Adipocyte (in vitro differentiated cells): ENCODE results near the gene LINC00632.

Experiments used
- DNase-seq: peaks from one replicate; pipeline ENCODE4 v3.0.0-alpha.2; 2015; ENCODE audit warnings: low read depth
- H3K27me3 ChIP-seq: replicated peaks from 2 replicates; pipeline ENCODE4 v1.7.0; 2013; ENCODE audit warnings: mild to moderate bottlenecking, low read length, moderate library complexity; ENCODE audit not compliant: control insufficient read depth, insufficient read depth
- H3K36me3 ChIP-seq: 2 replicates; pipeline ENCODE4 v1.7.0; 2013; ENCODE audit warnings: low read length, mild to moderate bottlenecking, moderate library complexity; ENCODE audit not compliant: control insufficient read depth, insufficient read depth, severe bottlenecking
- H3K4me1 ChIP-seq: 2 replicates; pipeline ENCODE4 v1.7.0; 2013; ENCODE audit warnings: mild to moderate bottlenecking, low read length, moderate library complexity; ENCODE audit not compliant: control insufficient read depth, insufficient read depth
- H3K4me3 ChIP-seq: 2 replicates; pipeline ENCODE4 v1.7.0; 2013; ENCODE audit warnings: mild to moderate bottlenecking, low read length, moderate library complexity
- H3K9ac ChIP-seq: 2 replicates; pipeline ENCODE4 v1.7.0; 2013; ENCODE audit warnings: mild to moderate bottlenecking, low read length, moderate library complexity
- H3K9me3 ChIP-seq: 2 replicates; pipeline ENCODE4 v1.7.0; 2013; ENCODE audit warnings: mild to moderate bottlenecking, low read length, moderate library complexity; ENCODE audit not compliant: control insufficient read depth

The LINC00632 gene

GRCh38 chrX:140822184-140822583 is 112.6 kb downstream of the LINC00632 start:
- Histone ChIP-seq H3K4me1 (no peaks in the 10 kb centered on the region), H3K4me3 (no peak overlapping the region), H3K36me3 (no peaks in the 10 kb centered on the region), H3K9ac (no peak overlapping the region), H3K9me3 (no peaks in the 10 kb centered on the region), H3K27me3 (peaks cover 19% of the 10 kb centered on the region)
- DNase-seq = no peak

- Histone ChIP-seq H3K27me3 (peaks cover 17% of the 10 kb centered on the region), H3K9me3 (no peaks in the 10 kb centered on the region), H3K4me3 (no peak overlapping the region), H3K36me3 (no peaks in the 10 kb centered on the region), H3K9ac (no peak overlapping the region), H3K4me1 (no peaks in the 10 kb centered on the region)
- DNase-seq = no peak
Observed at GRCh38 chrX:140822861-140823260, 113.3 kb downstream of the LINC00632 start.

GRCh38 chrX:140836874-140837273 is 127.3 kb downstream of the LINC00632 start:
- no peaks in the 10 kb centered on the region for H3K9me3 ChIP-seq
- H3K4me3 ChIP-seq = no peak overlapping the region
- no peaks in the 10 kb centered on the region for H3K36me3 ChIP-seq
- H3K4me1 ChIP-seq = no peaks in the 10 kb centered on the region
- no peak for DNase-seq
- no peaks in the 10 kb centered on the region for H3K27me3 ChIP-seq
- H3K9ac ChIP-seq = no peak overlapping the region
